GOT3 (cell line): Measurements from ENCODE around the gene TMEM151B.

ENCODE experiments used
- DNase-seq: peaks from one replicate; lab custom pipeline; 2025; ENCODE audit warnings: mixed read lengths; lab: John Stamatoyannopoulos, UW

The TMEM151B gene

DNA sequence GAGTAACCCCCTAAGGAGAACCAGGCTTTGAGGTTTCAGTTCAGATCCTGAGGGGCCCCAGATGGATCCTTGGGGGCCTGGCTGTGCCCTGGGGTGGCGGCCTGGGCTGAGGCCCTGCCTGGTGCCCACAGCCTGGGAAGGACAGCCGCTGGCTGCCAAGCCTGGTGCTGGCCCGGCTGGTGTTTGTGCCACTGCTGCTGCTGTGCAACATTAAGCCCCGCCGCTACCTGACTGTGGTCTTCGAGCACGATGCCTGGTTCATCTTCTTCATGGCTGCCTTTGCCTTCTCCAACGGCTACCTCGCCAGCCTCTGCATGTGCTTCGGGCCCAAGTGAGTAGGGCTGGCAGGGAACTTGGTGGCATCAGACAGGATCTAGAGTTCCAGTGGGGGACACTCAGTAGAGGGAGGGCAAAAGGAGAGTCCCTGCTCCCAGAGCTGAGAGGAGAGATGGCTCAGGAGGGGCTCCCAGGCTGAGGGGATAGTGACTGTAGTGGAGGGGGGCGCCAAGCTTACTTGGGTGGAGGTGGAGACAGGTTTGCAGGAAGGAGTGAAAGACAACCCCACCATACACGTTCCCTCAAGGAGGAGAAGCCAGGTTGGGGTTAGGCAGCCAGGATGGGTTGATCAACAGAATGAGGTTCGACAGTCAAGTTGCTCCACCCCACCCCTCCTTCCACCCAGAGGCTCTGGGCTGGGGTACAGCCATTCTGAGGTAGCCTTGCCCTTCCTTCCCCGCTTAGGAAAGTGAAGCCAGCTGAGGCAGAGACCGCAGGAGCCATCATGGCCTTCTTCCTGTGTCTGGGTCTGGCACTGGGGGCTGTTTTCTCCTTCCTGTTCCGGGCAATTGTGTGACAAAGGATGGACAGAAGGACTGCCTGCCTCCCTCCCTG, 37.3 kb upstream of the TMEM151B start:
- no peak for DNase-seq

DNA sequence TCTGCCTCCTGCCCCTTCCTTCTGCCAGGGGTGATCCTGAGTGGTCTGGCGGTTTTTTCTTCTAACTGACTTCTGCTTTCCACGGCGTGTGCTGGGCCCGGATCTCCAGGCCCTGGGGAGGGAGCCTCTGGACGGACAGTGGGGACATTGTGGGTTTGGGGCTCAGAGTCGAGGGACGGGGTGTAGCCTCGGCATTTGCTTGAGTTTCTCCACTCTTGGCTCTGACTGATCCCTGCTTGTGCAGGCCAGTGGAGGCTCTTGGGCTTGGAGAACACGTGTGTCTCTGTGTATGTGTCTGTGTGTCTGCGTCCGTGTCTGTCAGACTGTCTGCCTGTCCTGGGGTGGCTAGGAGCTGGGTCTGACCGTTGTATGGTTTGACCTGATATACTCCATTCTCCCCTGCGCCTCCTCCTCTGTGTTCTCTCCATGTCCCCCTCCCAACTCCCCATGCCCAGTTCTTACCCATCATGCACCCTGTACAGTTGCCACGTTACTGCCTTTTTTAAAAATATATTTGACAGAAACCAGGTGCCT, 36.6 kb upstream of the TMEM151B start:
- no peak for DNase-seq

DNA sequence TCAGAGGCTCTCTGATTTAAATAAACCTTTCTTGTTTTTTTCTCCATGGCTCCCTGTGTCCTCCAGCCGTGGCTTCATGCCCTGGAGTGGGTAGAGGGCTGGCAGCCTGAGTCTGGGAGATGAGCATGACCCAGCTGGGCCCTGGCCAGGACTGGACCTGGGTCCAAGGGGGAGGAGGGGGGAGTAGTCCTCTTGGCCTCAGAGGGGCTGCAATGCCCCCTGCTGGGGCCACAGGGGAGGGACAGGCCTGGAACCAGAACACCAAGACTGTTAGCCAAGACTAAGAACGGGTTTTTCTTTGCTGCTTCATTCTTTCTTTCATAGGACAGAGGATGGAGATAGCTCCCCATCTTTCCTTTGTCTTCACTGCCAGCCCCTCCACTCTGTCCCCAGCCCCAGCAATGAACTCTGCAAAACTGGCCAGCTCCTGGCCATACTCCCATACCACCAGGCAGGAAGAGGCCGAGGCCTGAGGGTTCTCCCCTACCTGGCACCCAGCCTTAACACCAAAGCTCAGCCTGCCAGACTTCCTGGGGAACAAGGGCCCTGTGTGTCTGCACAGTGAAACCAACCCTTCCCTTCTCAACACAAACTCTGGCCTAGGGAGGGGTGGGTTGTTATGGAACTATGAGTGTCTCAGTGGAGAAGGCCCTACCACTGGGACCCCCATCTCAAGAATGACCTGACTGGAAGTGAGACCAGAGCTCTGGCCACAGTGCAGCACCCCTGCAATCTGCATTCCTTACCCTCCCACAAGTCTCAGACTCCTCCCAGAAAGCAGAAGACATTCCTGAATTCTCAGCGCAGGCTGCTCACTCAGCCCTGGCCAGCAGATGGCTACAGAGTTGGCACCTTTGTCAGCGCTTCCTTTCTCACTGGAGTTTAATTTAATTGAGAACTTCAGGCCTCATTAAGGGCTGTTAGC, 35.9 kb upstream of the TMEM151B start:
- no peak for DNase-seq

DNA sequence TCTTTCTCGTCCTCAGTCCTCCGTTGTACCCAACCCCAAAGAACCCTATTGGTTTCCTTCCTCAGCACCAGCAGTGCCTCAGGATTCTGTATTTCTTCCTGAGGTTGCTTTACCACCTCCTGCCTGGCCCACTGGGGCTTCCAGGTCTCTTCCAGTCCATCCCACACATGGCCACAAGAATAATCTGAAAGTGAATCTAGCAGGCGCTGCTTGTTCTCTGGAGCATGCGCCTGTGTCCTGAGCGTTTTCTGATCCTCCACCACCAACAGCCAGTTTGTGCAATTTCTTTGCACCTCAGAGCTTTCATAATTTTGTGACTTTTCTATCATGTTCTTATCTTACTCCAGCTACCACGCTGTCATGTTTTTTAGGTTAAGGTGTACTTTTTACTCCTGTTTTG, 35.0 kb upstream of the TMEM151B start:
- DNase-seq = no peak

DNA sequence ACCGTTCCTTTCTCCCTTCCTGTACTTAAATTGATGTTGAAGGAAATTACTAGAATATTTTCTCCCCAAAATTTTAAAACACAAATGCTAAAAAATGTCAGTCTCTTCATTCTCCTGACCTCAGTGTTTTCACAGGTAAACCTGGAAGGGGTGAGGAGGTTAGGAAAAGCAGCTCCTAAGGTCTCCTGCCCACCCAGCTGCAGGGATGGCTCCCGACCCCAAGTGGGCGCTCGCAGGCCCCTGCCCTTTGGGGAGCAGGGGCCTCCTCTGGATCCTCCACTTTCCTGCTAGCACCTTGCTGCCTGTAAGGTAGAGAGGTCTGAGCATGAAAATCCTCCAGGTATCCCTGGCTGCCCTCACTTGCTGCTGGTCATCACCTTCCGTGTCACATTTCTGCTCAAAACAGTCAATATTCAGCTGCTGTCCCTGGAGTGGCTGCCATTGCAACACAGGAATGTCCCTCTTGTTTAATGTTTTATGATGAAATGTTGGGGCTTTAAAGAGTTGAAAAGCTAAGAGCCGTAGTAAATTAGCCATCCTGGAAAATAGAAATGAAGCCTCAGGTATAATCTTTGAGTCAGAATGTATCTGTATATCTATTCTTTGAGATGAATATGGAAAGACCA, 34.2 kb upstream of the TMEM151B start:
- DNase-seq = no peak

DNA sequence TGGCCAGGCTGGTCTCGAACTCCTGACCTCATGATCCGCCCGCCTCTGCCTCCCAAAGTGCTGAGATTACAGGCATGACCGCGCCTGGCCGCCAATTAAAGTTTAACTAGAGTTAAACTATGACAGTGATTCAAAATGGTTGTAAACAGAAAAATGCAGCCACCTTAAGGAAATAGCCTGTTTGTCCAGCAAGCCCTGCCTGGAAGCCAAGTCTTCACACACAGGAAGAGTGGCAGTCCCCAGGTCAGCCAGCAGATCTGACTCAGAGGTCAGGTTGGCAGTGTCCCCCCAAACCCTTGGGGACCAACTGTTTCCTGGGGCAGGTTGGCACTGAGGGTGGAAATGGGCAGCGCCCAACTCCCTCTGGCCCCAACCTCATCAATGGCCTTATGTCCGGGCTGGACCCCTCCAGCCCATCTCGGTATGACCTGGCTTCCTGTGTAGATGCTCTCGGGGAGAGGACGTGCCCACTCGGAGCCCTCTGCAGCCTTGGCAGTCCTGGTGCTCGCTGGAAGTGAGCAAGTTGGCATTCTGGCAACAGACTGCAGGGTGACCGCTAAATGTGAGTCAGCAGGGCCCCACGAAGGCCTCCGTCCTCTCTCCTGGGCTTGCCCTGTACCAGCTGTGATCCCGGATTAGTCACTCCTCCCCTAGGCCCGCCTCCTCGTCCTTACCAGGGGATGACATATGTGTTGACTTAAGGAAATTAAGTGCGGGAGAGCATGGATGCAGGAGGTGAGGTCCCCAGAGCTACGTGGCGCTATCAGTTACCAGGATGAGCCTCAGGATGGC, 33.0 kb upstream of the TMEM151B start:
- DNase-seq = peak; percentile 89

DNA sequence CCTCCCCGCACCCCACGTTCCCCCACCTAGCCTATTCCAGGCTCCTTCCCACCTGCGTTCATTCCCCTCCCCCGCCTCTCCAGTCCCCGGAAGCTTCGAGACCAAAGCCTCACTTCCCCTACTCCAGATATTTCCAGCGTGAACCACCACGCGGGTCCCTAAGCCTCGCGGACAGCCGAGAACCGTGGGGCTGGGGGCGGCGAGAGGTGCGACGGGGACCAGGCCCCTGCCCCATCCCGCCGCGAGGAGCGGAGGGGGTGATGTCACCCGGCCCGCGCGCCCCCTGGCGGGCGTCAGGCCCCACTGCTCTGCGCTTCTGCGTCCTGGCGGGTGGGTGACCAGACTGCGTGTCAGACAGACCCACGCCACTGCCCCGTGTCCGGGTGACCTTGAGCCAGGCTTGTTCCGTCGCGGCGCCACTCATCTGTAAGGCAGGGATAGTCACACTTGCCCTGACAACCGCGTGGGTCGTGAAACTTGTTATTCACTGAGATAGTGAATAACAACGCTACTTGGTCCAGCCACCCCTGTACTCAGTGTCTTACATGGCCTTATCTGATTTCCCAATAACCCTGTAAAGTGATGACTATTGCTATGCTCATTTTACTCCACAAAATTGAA, 32.3 kb upstream of the TMEM151B start:
- DNase-seq = peak; percentile 34

DNA sequence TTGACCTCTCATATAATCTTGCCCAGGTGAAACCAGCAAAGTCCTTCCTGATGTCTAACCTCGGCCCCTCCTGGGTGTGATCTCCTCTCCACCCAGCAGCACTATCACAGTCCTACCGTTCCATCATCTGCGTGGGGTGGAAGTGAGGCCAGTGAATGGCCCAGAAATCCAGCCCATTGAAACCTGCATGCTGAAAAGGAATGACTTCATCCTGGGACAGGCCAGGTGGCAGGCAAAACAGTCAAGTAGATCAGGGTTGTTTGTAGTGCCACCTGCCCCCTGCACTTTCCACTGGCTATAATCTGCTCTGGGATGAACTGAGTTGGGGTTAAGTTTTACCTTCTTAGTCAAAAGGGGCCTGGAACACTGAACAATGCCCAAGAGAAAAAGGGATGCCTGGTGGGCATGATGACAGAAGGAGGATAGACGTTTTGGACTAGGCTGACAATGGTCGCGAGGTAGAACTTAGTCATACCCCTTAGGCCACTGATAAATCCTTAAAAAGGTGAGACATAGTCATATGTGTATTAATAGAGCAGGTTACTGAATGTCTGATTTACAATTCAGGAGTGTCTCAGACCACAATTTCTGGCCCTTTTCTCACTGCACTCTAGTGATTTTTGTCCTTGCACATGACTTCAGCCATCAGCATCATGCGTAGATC, 31.4 kb upstream of the TMEM151B start:
- DNase-seq = no peak

DNA sequence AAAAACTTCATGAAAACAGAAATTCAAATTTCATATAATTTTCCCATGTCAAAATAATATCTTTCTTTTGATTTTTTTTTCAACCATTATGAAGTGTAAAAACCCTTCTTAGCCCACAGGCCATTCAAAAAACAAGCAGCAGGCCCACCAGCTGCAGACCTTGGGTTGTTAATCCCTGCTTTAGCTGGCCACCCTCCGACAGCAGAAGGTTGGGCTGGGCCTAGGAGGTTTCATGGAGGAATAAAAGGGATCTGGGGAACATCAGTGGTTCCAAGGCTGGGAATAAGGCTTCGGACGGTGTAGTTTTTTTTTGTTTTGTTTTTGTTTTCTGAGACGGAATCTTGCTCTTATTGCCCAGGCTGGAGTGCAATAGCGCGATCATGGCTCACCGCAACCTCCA, 26.9 kb upstream of the TMEM151B start:
- DNase-seq = no peak

DNA sequence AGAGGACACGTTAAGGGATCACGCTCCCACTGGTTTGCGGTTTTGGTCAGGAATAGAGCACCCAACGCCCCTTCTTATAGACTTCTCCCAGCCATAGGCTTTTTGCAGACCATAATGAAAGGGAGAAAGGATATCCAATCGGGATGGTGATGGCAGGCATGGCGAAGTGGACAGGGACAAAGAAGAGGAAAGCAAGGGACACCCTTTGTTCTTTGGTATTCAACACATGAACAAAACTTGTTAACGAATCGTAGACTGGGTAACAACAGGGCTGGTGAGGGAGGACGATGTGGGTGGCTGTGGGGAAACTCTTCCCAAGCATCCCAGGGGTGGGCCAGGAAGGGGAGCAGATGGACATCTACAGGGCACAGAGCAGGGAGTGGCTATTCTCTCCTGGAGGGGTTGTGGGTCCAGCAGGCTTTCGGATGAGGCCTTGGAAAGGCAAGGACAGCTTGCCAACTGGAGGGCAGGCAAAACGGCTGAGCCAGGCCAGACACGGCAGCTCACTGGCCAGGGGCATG, 24.8 kb upstream of the TMEM151B start:
- DNase-seq = no peak

DNA sequence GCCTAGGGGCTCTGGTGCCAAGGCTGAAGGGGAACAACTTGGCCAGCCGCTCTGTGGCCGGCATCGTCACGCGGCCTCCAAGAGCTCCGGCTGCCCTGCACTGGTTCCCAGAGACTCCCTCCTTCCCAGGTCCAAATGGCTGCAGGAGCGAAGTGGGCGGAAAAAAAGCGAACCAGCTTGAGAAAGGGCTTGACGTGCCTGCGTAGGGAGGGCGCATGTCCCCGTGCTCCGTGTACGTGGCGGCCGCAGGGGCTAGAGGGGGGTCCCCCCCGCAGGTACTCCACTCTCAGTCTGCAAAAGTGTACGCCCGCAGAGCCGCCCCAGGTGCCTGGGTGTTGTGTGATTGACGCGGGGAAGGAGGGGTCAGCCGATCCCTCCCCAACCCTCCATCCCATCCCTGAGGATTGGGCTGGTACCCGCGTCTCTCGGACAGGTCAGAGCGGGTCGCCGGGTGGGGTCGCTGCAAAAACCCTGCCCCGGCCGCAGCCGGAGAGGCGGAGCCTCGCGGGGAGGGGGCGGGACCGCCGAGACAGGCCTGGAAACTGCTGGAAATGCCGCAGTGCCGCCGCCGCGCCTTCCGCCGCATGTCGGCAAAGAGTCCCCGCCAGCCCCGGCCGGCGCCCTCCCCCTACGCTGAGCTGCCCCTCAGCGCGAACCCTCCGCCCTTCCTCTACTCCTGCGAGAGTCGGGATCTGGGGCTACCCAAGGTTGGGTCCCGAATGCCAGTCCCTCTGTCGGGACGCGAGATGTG, 24.2 kb upstream of the TMEM151B start:
- DNase-seq = peak; percentile 67

DNA sequence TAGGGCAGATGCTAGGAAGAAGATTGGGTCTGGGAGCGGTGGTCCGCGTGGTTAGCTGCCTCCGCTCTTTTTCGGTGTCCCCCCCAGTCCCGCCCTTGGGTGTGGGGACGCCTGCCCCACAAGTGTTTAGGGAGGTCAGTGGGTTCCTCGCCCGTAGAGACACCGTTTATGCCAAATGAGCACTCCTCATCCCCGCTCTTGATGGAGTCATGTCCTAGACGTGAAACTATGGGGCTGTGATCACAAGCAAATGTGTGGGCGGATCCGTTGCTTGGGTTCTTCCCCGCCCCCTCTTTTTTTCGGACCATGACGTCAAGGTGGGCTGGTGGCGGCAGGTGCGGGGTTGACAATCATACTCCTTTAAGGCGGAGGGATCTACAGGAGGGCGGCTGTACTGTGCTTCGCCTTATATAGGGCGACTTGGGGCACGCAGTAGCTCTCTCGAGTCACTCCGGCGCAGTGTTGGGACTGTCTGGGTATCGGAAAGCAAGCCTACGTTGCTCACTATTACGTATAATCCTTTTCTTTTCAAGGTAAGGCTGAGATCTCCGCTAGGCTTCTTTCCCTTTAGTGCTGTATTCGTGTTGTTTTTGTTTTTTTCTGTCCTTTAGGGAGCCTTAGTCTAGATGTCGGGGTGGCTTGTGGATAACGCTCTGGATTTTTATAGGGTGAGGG, 23.4 kb upstream of the TMEM151B start, which contains the start of gene HSP90AB1:
Gene HSP90AB1, plus strand, starts transcription at position 439 of the 675 bp plus-strand sequence. CDS start 1,529 bp downstream, outside the sequence.
- DNase-seq = peak; percentile 64

DNA sequence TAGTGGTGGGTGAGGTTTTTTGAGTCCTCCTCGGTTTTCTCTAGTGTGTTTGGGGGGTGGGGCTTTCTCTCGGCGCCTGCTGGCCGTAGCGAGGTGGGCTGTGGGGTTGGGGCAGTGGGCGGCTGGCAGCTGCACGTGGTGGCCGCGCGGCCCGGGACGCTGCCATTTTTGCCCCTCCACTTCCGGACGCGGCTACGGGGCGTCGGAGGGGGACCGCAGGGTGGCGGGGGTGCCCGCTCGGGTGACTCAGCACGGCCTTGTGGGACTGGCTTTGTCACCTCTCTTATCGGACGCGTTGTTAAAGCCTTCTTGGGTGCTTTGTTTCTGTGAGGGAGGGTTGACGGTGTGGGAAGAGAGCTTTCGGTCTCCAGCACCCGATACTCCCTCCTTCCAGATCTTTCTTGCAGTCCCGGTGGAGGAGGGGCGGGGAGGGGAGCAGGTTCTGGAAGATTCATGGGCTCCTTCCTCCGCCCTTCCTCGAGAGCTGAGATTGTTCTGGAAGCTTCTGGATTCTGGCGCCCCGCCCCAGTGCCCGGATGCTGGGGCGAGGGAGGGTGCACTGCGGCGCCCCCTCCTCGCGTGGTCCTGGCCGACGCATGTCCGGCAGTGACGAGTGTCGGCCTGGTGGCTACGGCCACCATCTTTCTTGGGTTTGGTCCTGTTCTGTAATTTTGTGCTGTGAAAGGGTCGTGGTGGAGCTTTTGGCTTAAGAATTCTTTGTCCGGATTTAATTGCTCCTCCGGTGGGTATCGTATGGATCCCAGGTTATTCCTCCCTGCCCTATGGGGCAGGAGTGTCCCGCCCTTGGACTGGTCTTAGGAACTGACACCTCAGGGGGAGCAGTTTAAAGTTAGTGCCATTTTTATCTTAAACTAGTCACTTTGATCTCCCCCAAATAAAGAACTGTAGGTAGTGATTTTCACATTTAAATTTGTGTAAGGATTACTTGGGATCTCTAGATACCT, 22.6 kb upstream of the TMEM151B start:
- DNase-seq = peak; percentile 52

DNA sequence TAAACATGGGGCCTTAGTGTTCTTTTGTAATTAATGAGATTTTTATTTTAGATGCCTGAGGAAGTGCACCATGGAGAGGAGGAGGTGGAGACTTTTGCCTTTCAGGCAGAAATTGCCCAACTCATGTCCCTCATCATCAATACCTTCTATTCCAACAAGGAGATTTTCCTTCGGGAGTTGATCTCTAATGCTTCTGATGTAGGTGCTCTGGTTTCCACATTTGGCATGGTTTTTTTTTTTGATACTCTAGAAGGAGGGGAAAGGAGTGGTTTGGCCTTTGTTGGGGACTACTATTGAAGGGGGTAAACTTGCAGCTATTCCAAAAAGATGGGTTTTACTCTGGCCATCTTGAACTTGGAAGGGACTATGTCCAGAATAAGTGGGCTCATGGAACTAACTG, 21.7 kb upstream of the TMEM151B start:
- DNase-seq = no peak

DNA sequence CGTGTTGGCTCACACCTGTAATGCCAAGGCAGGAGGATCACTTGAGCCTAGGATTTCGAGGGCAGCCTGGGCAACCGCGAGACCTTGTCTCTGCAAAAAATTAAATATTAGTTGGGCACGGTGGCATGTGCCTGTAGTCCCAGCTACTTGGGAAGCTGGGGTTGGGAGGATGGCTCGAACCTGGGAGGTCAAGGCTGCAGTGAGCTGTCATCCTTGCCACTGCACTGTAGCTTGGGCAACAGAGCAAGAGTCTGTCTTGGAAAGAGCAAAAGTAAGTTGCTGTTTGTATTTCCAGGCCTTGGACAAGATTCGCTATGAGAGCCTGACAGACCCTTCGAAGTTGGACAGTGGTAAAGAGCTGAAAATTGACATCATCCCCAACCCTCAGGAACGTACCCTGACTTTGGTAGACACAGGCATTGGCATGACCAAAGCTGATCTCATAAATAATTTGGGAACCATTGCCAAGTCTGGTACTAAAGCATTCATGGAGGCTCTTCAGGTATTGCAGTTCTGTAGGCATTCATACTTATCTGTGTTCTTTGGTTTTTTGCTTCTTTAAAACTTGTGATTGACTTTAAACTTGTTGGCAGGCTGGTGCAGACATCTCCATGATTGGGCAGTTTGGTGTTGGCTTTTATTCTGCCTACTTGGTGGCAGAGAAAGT, 21.0 kb upstream of the TMEM151B start:
- no peak for DNase-seq

DNA sequence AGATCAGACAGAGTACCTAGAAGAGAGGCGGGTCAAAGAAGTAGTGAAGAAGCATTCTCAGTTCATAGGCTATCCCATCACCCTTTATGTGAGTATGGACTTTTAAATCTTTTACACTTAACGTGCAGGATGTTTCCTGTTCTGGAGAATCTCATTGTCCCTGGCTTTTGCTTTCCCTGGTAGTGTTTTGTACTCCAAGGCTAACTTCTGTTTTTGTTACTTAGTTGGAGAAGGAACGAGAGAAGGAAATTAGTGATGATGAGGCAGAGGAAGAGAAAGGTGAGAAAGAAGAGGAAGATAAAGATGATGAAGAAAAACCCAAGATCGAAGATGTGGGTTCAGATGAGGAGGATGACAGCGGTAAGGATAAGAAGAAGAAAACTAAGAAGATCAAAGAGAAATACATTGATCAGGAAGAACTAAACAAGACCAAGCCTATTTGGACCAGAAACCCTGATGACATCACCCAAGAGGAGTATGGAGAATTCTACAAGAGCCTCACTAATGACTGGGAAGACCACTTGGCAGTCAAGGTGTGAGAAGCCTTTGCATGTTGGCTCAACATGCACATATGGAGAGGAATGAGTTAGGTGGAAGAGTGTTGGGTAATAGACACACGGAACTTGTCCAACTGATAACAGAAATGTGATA, 20.1 kb upstream of the TMEM151B start:
- DNase-seq = no peak
